Mucosa of stomach (tissue), 1 donor: ENCODE measurements around the gene MS4A10.

Experiments used
- H3K27me3 ChIP-seq: one replicate; pipeline ENCODE4 v1.7.0; 2013; ENCODE audit warnings: mild to moderate bottlenecking, low read length; ENCODE audit not compliant: control insufficient read depth, insufficient read depth
- H3K36me3 ChIP-seq: one replicate; pipeline ENCODE4 v1.7.0; 2013; ENCODE audit warnings: low read length; ENCODE audit not compliant: control insufficient read depth, insufficient read depth
- H3K4me1 ChIP-seq: one replicate; pipeline ENCODE4 v1.7.0; 2013; ENCODE audit warnings: mild to moderate bottlenecking, low read length; ENCODE audit not compliant: control insufficient read depth, insufficient read depth
- H3K4me3 ChIP-seq: one replicate; pipeline ENCODE4 v1.7.0; 2013; ENCODE audit warnings: low read length
- H3K9ac ChIP-seq: one replicate; pipeline ENCODE4 v1.7.0; 2013; ENCODE audit warnings: mild to moderate bottlenecking, low read length, moderate library complexity
- H3K9me3 ChIP-seq: one replicate; pipeline ENCODE4 v1.7.0; 2013; ENCODE audit warnings: mild to moderate bottlenecking, low read length, moderate library complexity; ENCODE audit not compliant: control insufficient read depth
- donor health status: Pancreatic carcinoma.

The MS4A10 gene

DNA sequence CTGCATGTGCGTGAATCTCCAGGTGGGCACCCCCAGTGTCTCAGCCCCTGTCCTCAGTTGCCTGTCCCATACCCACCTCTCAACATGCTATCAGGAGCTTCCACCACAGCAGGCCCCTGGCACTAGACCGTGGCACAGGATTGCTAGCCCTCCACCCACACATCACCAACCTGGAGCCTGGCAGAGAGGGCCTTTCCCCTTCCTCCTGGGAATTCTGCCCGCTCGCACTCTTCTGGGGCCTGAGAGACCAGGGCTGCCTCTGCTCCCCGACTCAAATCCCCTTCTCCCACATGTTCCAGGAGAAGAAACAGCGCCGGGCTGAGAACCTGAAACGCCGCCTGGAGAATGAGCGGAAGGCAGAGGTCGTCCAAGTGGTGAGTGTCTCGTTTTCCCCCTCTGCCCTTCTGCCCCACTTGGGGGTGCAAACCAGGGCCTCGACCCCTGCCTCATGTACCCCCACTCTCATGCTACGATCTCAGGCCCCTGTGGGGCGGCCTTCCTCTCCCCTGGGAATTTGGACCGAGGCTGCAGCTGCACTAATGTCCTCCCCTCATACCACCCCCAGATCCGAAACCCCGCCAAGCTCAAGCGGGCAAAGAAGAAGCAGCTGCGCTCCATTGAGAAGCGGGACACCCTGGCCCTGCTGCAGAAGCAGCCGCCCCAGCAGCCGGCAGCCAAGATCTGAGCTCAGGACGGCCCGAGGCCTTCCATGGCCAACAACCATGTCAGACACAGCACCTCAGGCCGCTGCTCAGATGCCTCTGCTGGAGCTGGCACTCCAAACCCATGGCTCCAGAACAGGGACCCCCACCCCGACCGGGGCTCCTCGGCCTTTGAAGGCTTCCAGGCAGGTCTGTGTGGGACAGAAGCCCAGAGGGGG, 64.7 kb downstream of the MS4A10 start:
- H3K9me3 ChIP-seq = no peaks in the 10 kb centered on the region
- H3K9ac ChIP-seq = no peak overlapping the region
- peaks cover 11% of the 10 kb centered on the region for H3K36me3 ChIP-seq
- peaks cover 22% of the 10 kb centered on the region for H3K4me1 ChIP-seq
- peaks cover 5% of the 10 kb centered on the region for H3K27me3 ChIP-seq
- no peak overlapping the region for H3K4me3 ChIP-seq
